B cell (primary cell): ENCODE measurements around the gene PIK3C2G. TPM values are rescaled to one million over a fixed set of nuclear protein-coding genes. Genes with fewer than 3 reads are reported as not detected.

Experiments
- ATAC-seq: fragments of 200-7000 bp; cut with Tn5 transposase; one replicate; pipeline ENCODE4 v1.10.0; 2021; ENCODE audit warnings: low read depth, mild to moderate bottlenecking, moderate number of reproducible peaks, moderate library complexity
- CTCF ChIA-PET: fragments of 350-600 bp; sonication (Branson Sonifier 250); formaldehyde crosslinking; loops from one replicate; lab custom pipeline; 2021; ENCODE audit warnings: antibody characterized with exemption, inconsistent platforms; lab: Charles Lee
- POLR2A ChIA-PET: fragments of 350-600 bp; sonication (Branson Sonifier 250); formaldehyde crosslinking; loops from one replicate; lab custom pipeline; 2021; ENCODE audit warnings: antibody characterized with exemption; lab: Charles Lee
- DNase-seq: peaks from one replicate; pipeline ENCODE4 v3.0.0; 2013
- H2AFZ ChIP-seq: 2 replicates; pipeline ENCODE4 v1.6.1; 2012; ENCODE audit warnings: mild to moderate bottlenecking, low read depth, low read length; ENCODE audit not compliant: insufficient read depth, poor library complexity, severe bottlenecking
- H3K27ac ChIP-seq, 2 donors: 1 replicate in 1 of 2; 2 replicates in 1 of 2; pipeline ENCODE4 v1.5.1; 2012 to 2013; ENCODE audit warnings: low read length in 2 of 2, mild to moderate bottlenecking in 2 of 2, moderate library complexity in 1 of 2
- H3K27me3 ChIP-seq, 4 experiments: fragments of 200-600 bp in 1 of 4; sonication (generic) in 1 of 4; replicated peaks in 1 of 4; 1 replicate in 2 of 4; 2 replicates in 2 of 4; pipeline versions ENCODE4 v1.6.1 to v1.7.0; 2013 to 2016; ENCODE audit warnings: low read length in 3 of 4, mild to moderate bottlenecking in 2 of 4, mixed read lengths in 1 of 4, moderate library complexity in 1 of 4; ENCODE audit not compliant: insufficient read depth in 4 of 4, control insufficient read depth in 3 of 4; ENCODE audit errors: control extremely low read depth in 1 of 4
- H3K36me3 ChIP-seq, 2 experiments: replicated peaks in 1 of 2; 1 replicate in 1 of 2; 2 replicates in 1 of 2; pipeline versions ENCODE4 v1.6.1 to v1.7.1; 2013; ENCODE audit warnings: low read length in 1 of 2; ENCODE audit not compliant: insufficient read depth in 2 of 2, control insufficient read depth in 1 of 2; ENCODE audit errors: control extremely low read depth in 1 of 2, extremely low read depth in 1 of 2
- H3K4me1 ChIP-seq, 2 donors: fragments of 200-600 bp in 1 of 2; sonication (generic) in 1 of 2; 1 replicate in 1 of 2; 2 replicates in 1 of 2; pipeline versions ENCODE4 v1.5.1 to v1.6.1; 2013 to 2017; ENCODE audit warnings: low read length in 2 of 2; ENCODE audit not compliant: control insufficient read depth in 2 of 2, insufficient read depth in 2 of 2
- H3K4me2 ChIP-seq: replicated peaks from 2 replicates; pipeline ENCODE3; 2012; ENCODE audit warnings: mild to moderate bottlenecking, low read depth, low read length; ENCODE audit not compliant: poor library complexity, severe bottlenecking
- H3K4me3 ChIP-seq, 5 experiments: fragments of 200-600 bp in 1 of 5; sonication (generic) in 1 of 5; 1 replicate in 3 of 5; 2 replicates in 2 of 5; pipeline versions ENCODE4 v1.5.1 to v1.7.0; 2011 to 2016; ENCODE audit warnings: low read length in 4 of 5, mild to moderate bottlenecking in 4 of 5, low read depth in 2 of 5, control low read depth in 1 of 5, moderate library complexity in 1 of 5; ENCODE audit not compliant: insufficient read depth in 1 of 5; ENCODE audit errors: control extremely low read depth in 1 of 5, extremely low read depth in 1 of 5
- H3K79me2 ChIP-seq: fragments of 200-600 bp; sonication (generic); one replicate; pipeline ENCODE4 v1.6.0; 2016; ENCODE audit warnings: low read length; ENCODE audit not compliant: control insufficient read depth, insufficient read depth
- H3K9ac ChIP-seq: fragments of 200-600 bp; sonication (generic); 2 replicates; pipeline ENCODE4 v1.6.1; 2017; ENCODE audit warnings: mild to moderate bottlenecking, low read length, moderate library complexity
- H3K9me3 ChIP-seq, 3 donors: one replicate each; pipeline versions ENCODE4 v1.6.1 to v1.7.1; 2013; ENCODE audit warnings: low read length in 2 of 3; ENCODE audit not compliant: control insufficient read depth in 2 of 3, insufficient read depth in 1 of 3; ENCODE audit errors: control extremely low read depth in 1 of 3
- H4K20me1 ChIP-seq: 2 replicates; pipeline ENCODE4 v1.6.0; 2012; ENCODE audit warnings: mild to moderate bottlenecking, low read length; ENCODE audit not compliant: insufficient read depth, control insufficient read depth, poor library complexity, severe bottlenecking
- H3K27ac Mint-ChIP-seq: one replicate; pipeline ENCODE4 v1.8.0; 2021; ENCODE audit warnings: mixed read lengths
- H3K27me3 Mint-ChIP-seq: one replicate; pipeline ENCODE4 v1.8.0; 2021; ENCODE audit warnings: mixed read lengths
- H3K4me1 Mint-ChIP-seq: one replicate; pipeline ENCODE4 v1.8.0; 2021; ENCODE audit warnings: mixed read lengths
- H3K4me3 Mint-ChIP-seq: one replicate; pipeline ENCODE4 v1.8.0; 2021; ENCODE audit warnings: mixed read lengths
- H3K9me3 Mint-ChIP-seq: one replicate; pipeline ENCODE4 v1.8.0; 2022; ENCODE audit warnings: mixed read lengths; ENCODE audit not compliant: insufficient read depth
- CTCF ChIP-seq: fragments of 200-600 bp; IDR thresholded peaks from one replicate; pipeline ENCODE4 v1.8.0; 2022; ENCODE audit warnings: antibody characterized with exemption, mild to moderate bottlenecking
- EZH2 ChIP-seq: IDR thresholded peaks from 2 replicates; pipeline ENCODE4 v1.6.1; 2012; ENCODE audit warnings: borderline replicate concordance, low read depth, mild to moderate bottlenecking, moderate library complexity, low read length; ENCODE audit not compliant: insufficient read depth, poor library complexity, severe bottlenecking
- WGBS: methylation state at CpG from one replicate; pipeline ENCODE4 v1.1.5; 2013; ENCODE audit warnings: missing lambda C conversion rate; ENCODE audit not compliant: insufficient coverage; 5-methylcytosine and 5-hydroxymethylcytosine counted together
- intact Hi-C: fragments of 100-400 bp; cut with micrococcal nuclease; formaldehyde crosslinking; loops from one replicate; pipeline ENCODE4 v1.10.0; 2022
- polyA plus RNA-seq: library from polyadenylated mRNA; depleted of rRNA; stranded (reverse); fragments of >200 nt; gene quantifications from 2 replicates; pipeline ENCODE4 v1.2.3, GENCODE V29; 2012
- total RNA-seq, 2 donors: library from RNA; stranded (reverse); fragments of 120-200 nt in 1 of 2; gene quantifications; 1 replicate in 1 of 2; 2 replicates in 1 of 2; pipeline versions ENCODE4 v1.2.3 to v1.2.4, GENCODE V29; 2013 to 2022

The PIK3C2G gene
- total and polyA plus RNA-seq, 2 donors (not counting 1 experiment from before 2014, with no cell fraction given) = not detected

DNA sequence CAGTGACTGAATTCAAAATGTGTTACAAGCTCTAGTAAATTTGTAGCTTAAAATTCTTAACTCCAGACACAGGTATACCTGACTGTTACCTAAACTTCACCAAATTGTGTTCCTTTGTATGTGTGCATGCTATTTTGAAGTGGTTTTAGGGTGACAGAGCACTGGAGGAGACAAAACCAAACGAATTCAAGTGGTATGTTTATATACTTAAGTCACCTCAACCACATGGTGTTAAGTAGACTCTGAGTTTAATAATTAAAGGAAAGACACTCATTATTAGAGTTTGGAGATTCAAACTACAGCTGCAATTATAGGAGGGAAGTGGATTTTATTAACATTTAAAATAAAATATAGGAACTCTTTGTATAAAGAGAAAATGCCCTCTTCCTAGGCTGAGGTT is 392.1 kb downstream of the PIK3C2G start:
- Mint-ChIP-seq H3K4me1 (no peaks in the 10 kb centered on the region), H3K9me3 (peaks cover 9% of the 10 kb centered on the region), H3K4me3 (no peak overlapping the region), H3K27me3 (no peaks in the 10 kb centered on the region), H3K27ac (no peak overlapping the region)
- no peak overlapping the region for H3K4me3 ChIP-seq
- WGBS = no CpG with 5 or more reads among the region's 1 CpG
- H3K79me2 ChIP-seq = no peaks in the 10 kb centered on the region
- H2AFZ ChIP-seq = no peak overlapping the region
- no peak overlapping the region for H3K9ac ChIP-seq
- ChIA-PET CTCF (no interaction called here), POLR2A (no interaction called here)
- H4K20me1 ChIP-seq = no peaks in the 10 kb centered on the region
- no peaks in the 10 kb centered on the region for H3K27me3 ChIP-seq
- H3K9me3 ChIP-seq = peaks cover 0 to 6% (median 3%) of the 10 kb centered on the region in 3 donors
- DNase-seq (no peak), ATAC-seq (no peak)
- TF ChIP-seq EZH2 = no peak
- TF ChIP-seq CTCF = no peak
- H3K27ac ChIP-seq = no peak overlapping the region
- no peak overlapping the region for H3K4me2 ChIP-seq
- intact Hi-C loops = no loop called here
- no peaks in the 10 kb centered on the region for H3K36me3 ChIP-seq
- no peaks in the 10 kb centered on the region for H3K4me1 ChIP-seq

DNA sequence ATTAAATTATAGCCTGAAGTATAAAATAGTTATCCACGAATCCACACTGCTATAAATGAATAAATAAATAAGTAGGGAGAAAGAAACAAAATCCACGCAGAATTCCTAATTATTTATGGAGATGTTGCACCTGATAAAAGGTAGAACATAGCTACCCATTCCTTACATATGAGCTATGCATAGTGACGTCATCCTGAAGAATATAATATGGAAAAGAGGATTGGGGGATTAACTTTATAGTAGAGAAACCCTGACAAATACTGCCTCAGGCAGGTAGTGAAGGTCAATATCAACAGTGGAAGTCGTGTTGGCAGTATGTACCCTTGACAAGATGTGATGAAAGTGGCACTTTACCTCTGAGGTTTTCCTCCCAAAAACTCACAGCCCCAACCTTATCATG is 394.0 kb downstream of the PIK3C2G start:
- H3K27me3 Mint-ChIP-seq = no peaks in the 10 kb centered on the region
- no peak for TF ChIP-seq EZH2
- no peak for TF ChIP-seq CTCF
- no peaks in the 10 kb centered on the region for H3K4me1 Mint-ChIP-seq
- CTCF ChIA-PET = no interaction called here
- DNase-seq = no peak
- no peaks in the 10 kb centered on the region for H3K4me1 ChIP-seq
- no CpG with 5 or more reads among the region's 4 CpGs for WGBS
- no peak overlapping the region for H3K4me3 ChIP-seq
- no peak for ATAC-seq
- H3K9me3 Mint-ChIP-seq = peaks cover 9% of the 10 kb centered on the region
- POLR2A ChIA-PET = no interaction called here
- H2AFZ ChIP-seq = no peak overlapping the region
- intact Hi-C loops = no loop called here
- no peaks in the 10 kb centered on the region for H3K79me2 ChIP-seq
- no peak overlapping the region for H3K4me2 ChIP-seq
- peaks cover 0 to 10% (median 3%) of the 10 kb centered on the region in 3 donors for H3K9me3 ChIP-seq
- no peaks in the 10 kb centered on the region for H3K36me3 ChIP-seq
- no peak overlapping the region for H3K27ac Mint-ChIP-seq
- H3K4me3 Mint-ChIP-seq = no peak overlapping the region
- H4K20me1 ChIP-seq = no peaks in the 10 kb centered on the region
- H3K9ac ChIP-seq = no peak overlapping the region
- no peak overlapping the region for H3K27ac ChIP-seq
- H3K27me3 ChIP-seq = no peaks in the 10 kb centered on the region
